HG03066 (cell line): ENCODE measurements around the gene C7.

ENCODE experiments used
- ATAC-seq: cut with Tn5 transposase; IDR thresholded peaks from one replicate; pipeline ENCODE4 v1.9.1; 2021; ENCODE audit warnings: low read depth; ENCODE audit not compliant: unreplicated experiment

The C7 gene

DNA sequence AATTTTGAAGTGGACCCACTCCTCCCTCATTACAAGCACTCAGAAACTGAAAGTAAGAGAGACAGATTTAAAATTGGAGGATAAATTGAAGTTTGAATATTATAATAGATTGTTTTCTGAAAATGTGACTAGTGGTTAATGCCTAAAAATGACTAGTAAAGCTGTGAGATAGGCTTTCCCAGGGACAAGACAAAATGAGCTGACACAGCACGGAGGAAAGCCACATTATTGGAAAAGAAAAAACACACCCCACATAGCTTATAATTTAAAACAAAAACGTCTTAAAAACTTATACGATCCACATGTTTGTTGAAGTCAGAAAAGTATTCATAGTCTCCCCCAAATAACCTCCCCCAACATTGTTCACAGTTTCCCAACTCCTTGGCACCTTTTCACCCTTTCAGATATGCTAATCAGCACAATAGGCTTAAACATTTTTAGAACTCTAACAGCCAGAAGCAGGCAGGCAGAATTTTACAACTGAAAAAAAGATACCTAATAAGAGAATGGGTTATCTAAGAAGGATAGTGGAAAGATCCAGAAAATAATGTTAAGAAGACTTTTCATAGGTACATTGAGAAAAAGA lies 6.1 kb downstream of the C7 start:
- no peak for ATAC-seq

DNA sequence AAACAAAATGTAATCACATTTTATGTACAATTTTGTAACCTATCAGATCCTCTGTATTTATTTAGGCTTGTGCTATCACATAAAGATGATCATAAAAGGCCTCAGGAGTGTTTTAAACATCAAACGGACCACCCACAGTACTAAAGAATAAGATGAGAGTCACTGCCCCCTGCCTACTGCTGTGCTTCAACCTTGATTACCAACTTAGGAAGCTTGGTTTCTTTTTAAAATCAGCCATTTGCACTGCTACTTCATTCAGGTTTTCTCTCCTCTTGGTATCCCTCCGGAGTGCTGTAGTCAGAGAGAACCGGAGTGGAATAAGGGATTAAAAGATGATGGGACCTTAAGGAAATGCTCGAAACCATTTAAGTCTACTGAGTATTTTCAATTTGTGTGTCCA lies 6.9 kb downstream of the C7 start:
- no peak for ATAC-seq

DNA sequence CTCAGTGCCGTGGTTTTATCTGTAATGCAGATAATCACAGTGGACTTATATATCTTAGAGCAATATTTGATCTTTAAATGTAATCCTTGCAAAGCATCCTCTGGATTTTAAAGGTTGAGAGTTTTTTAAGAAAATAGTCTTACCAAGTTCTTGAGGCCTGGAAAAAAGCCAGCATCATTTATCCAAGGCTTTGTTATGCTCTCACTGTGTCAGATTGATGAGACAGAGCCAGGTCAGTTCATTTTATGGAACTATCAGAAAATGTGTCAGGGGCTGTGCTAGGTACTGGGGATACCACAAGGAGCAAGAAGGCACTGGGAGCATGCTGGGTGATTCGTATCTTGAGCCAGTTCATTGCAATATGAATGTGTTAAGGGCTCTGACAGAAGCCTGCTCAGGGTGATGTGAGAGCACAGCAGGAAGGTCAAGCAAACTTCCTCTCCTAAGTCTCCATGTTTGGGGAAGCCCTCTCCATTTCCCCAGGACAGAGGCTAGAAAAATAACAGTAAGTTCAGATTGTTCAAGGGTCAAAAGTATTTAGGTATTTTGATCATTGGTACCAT lies 19.7 kb downstream of the C7 start:
- ATAC-seq, result no peak

DNA sequence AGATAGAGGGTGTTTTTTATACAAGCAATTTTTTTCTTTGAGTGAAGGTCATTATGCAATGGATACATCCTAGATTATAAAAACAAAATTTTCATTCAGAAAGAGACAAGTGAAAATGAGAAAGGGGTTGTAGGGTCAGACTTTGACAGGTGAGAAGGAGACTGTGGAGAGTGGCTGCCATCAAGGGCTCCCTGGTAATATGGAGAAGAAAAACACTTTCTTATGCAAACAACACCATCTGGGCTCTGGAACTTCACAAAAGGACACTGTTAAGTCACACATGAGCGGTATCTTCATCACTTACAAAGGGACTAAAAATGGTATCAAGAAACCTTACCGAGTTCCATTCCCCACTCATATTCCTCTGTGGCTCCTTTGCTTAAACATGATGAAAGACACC lies 23.5 kb downstream of the C7 start:
- ATAC-seq, result no peak

DNA sequence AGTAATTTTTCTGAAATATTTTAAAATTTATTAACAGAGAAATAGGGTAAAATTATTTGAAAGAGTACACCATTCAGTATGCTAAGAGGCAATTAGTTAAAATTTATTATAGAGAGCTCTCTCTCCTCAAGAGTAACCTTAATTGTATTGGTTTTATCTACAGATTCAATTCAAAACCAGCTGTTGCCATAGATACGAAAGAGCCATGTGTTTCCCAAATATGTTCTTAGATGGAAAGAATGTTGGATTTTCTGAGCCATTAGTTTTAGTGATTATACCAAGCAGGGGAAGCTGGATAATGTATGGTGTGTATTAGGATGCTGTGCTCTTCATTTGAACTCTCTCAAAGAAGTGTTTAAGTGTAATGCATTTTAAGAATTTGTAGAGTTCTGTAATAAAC lies 27.8 kb downstream of the C7 start:
- no peak for ATAC-seq

DNA sequence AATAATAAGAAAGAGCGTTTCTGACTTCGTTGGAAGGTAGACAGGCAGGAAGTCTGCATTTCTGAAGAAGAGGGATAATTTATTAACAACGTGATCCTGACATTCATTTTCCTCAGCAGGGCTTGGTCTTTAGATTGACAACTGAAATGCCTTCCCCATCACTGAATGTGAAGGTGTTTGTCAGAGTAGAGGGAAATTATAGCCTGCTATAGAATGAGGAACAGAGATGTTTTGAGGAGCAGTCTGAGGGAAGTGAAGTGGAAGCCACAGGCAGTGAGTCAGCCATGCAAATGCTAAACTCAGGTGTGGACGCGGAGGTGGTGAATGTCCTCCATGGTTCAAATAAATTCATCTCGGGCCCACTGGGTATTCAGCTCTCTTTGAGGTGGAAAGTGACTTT lies 30.5 kb downstream of the C7 start:
- ATAC-seq, result no peak

DNA sequence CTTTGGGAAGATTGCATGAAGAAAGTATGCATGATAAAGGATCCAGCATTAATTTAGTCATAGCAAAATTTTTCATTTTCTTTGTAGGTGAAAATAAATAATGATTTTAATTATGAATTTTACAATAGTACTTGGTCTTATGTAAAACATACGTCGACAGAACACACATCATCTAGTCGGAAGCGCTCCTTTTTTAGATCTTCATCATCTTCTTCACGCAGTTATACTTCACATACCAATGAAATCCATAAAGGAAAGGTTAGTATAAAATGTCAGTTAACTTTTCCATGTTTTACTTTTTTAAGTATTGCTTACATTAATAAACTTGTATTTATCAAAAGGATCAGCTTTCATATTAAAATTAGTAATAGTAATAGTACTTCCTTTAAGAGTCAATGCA lies 35.8 kb downstream of the C7 start:
- ATAC-seq, result no peak

DNA sequence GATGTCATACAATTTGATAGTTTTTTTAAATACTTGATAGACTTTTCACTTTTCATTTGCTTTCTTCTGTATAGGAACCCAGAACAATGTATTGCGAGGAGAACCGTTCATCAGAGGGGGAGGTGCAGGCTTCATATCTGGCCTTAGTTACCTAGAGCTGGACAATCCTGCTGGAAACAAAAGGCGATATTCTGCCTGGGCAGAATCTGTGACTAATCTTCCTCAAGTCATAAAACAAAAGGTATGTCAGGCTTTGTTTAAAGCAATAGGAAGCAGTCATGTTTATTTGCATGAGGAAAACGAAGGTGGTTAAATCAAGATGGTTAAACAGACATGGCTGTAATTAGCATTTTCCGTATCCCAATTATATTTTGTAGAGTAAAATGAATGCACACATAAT lies 46.0 kb downstream of the C7 start:
- no peak for ATAC-seq

DNA sequence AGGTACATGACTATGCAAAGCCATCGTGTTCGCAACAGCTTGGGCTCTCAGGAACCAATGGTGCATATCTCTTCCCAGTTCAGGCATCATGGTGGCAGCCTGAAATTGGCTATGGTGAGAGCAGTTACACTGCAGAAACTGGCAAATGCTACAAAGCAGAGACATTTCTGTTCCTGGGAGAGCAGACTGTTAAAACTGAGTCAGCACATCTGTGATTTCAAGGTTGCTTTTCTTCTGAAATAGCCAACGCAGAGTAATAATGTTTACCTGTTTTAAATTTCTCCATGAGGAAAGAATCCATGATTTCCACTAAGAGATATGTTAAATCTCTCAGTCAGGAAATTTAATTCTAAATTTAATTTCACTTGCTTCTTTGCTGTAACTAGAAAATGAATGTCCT lies 47.8 kb downstream of the C7 start:
- ATAC-seq, result no peak

DNA sequence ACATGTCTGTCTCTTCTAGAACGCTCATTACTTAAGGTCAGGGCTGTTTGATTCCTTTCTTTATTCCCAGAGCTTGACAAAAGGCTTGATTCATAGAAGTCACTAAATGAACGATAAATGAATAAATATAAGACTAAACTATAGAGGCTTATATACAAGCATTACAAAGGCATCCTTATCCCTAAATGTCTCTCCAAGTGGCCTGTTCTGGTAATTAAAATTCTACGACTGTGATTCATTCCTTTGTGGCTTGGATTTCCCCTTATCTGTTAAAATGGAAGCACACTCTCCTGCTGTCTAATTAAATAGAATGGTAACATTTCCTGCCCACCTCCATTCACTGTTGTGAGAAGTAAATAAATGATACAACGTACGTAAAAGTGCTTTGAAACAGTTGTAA lies 49.5 kb downstream of the C7 start:
- ATAC-seq, result no peak

DNA sequence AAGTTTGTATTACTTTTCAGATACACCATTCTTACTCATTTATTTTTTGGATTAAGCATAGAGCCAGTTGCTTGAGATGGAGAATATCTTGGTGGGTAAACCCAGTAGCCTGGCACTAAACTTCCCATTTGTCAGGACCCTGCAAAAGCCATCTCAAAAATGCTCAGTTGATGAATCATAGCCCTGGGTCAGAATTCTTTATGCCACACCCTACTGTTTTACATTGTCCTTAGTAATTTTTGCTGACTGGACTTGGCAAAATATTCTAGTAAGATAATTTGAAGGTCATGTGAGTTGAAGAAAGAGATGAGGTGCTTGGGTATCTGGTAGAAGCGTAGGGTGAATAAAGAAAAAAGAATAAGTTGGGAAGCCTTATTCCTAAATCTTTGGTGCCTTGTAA lies 50.7 kb downstream of the C7 start:
- no peak for ATAC-seq

DNA sequence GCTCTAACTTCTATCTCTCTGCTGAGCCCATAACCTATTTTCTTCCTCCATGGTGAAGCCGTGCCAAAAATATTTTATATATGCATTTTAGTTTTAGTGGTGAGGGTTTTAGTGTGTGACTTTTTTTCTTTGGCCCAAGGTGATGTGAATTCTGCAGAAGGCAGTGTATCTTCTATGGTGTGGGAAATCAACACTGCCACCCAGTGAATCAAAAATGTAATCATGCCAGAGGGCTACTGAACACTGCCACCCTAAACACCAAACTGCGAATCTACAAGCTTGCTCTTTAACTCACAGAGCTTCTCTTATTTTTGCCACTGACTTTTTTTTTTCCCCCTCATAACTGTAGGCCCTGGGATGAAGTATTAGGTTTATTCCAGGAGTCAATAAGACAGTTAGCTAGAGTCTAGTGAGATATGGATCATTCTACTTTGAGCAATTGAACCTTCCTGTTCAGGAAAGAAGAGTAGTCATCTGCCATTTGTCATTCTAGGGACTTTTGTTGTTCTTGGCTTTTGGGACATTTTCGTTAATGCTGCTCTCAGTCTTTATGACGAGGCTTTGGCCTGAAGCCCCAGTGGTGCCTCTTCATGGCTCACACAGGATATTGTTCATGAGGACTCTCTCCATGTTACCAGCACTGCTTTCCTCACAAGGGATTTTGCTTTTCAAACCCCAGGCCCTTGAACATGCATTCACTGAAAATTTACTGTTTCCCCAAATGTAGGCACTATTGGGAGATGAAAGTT lies 53.1 kb downstream of the C7 start:
- no peak for ATAC-seq

DNA sequence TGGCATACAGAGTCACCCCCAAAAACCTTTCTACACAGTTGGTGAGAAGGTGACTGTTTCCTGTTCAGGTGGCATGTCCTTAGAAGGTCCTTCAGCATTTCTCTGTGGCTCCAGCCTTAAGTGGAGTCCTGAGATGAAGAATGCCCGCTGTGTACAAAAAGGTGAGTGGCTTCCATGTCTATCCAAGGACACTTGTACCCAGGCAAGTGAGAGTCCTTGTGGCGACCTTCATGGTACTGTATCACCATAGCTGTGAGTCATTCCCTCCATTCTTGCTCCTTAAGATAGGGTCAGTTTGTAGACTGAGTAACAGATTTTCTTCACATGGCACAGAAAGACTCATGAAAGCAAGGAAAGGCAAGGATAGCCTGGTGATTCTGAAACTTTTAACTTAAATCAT lies 63.1 kb downstream of the C7 start:
- no peak for ATAC-seq

DNA sequence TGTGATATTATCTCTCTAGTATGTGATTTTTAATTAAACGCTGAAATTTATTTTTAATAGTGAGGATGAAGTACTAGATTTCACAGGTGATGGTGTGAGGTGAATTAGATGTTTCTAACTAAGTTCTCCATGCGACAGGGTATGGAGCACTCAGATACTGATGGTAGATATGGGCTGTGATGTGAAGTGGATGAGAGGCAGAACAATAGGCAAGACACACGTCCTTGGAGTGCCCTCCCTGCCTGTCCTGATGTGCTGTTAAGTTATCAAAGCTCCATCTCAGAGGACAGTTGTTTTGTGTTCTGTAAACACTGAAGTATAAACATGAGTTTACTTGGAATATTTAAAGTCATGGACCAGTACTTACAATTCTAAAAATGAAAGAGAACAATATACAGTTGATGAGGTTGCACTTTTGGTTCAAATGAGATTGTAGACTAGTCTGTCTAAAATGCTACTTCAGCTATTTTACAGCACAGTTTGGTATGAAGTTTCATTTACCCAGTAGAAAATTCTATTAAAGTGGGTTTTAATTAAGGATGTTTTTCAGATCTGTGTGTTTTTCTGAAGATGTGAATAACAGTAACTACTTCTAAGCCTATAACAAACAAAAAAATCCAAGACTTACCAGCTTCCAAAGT lies 64.2 kb downstream of the C7 start:
- no peak for ATAC-seq

DNA sequence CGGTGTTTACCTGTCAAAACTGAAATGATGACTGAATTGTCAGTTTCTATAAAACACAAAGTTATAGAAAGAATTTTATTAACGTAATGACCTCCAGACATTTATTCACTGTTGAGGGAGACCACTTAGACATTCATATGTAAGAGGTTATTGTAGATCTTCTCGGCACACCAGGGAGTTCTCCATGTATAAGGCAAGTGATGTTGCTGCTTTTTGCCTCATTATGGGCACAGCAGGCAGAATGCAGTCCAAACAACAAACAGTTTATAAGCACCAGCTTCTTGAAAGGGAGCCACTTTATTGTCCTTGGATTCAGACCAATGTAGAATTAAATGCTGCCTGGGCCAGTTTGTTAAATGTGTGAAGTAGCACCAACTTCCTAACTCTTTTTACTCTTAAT lies 66.7 kb downstream of the C7 start:
- no peak for ATAC-seq

DNA sequence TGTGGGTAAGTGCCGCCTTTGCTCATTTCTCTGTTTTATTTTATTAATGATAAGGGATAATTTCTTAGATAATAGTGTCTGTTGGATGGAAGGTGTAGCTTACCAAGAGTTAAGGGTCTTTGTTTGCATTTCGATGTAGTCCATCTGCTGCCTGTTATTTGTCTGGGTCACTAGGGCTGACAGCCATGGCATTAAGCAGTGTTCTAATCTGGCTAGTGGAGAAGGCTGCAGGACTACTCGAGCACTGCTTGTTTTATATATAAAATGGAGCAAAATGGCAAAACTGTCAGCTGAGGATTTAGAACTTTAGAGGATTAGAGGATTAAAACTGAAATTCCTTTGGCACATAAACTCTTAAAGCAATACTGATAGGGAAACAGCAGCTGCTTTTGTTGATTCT lies 67.5 kb downstream of the C7 start:
- no peak for ATAC-seq

DNA sequence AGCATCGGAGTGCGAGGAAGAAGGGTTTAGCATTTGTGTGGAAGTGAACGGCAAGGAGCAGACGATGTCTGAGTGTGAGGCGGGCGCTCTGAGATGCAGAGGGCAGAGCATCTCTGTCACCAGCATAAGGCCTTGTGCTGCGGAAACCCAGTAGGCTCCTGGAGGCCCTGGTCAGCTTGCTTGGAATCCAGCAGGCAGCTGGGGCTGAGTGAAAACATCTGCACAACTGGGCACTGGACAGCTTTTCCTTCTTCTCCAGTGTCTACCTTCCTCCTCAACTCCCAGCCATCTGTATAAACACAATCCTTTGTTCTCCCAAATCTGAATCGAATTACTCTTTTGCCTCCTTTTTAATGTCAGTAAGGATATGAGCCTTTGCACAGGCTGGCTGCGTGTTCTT lies 72.1 kb downstream of the C7 start:
- ATAC-seq, result no peak

DNA sequence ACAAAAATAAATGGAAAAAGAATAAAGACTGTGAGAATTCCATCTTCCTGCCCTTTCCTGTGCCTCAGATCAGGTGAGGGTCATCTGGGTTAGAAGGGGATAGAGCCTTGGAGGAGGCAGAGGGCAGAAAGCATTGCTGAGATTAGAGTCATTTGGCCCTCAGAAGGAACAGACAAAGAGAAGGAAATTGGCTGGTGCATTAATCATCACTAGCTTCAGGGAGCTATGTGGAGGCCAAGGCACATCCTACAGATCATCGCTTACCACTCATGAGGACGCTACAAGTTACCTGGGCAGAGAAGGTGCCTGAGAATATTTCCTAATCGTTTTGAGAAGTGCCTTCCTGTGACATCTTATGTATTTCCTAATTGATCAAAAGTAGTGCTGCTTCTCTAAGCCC lies 74.5 kb downstream of the C7 start:
- no peak for ATAC-seq

DNA sequence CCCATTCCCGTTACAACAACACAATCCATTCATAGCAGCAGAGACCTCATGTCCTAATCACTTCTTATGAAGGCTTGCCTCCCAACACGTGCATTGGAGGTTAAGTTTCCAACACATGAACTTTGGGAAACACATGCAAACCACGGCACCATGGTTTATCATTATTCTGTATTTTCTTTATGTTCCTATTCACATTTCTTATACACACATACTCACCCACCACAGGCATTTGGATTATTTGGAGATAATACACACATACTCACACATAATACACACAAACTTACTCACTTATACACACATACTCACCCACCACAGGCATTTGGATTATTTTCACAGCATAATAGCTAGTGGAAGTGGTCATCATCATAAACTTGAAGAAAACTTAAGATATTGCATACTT lies 75.6 kb downstream of the C7 start:
- no peak for ATAC-seq

DNA sequence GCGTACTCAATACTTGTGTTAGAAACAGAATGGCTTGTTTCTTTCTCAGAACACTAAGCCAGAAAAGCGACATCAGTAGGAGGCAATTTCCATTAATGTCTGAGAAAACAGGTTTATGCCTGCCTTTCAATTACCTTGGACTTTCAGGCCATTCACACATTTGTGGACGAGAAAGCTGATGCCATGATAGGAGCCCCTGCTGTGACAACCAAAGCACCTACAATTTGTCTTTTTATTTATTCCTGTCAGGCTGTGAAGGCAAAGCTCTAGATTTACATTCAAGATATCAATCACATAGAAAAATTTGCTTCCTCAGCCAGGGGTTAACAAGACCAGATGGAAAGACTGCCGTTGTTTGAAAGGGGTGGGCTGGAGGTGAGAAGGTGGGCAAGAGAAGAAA lies 76.2 kb downstream of the C7 start:
- no peak for ATAC-seq

DNA sequence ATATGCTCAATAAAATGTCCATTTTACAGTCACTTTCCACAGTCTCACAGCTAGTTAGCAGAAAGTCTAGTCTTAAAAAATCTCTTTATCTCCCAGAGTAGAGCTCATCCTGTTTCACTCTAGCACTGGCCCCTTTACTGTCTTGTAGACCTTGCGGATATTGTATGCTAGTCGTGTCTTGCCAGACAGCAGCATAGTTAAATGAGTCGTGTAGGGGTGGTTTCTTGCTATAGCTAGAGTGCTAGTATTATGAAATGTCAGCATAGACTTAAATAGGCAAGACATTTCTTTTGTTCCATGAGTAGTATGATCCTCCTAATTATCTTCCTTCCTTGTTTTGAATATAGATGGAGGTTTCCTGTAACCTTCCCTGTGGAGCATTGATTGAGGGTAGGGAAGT lies 77.4 kb downstream of the C7 start:
- ATAC-seq, result no peak

DNA sequence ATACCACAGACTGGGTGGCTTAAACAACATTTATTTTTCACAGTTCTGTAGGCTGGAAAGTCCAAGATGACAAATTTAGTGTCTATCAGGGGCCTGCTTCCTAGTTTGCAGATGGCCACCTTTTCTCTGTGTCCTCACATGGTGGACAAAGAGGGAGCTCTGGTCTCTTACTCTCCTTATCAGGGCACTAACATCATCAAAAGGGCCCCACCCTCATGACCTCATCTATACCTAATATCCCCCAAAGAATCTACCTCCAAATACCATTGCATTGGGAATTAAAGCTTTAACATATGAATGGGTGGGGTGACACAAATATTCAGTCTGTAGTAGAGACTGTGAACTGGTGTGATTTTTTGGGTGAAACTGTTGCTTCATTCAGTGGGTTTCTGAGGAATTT lies 78.1 kb downstream of the C7 start:
- ATAC-seq, result no peak
